Endothelial cell of umbilical vein (primary cell): Measurements from ENCODE around the gene ACAP2. TPM values are rescaled to one million over a fixed set of nuclear protein-coding genes. Genes with fewer than 3 reads are reported as not detected.

Experiments used
- Bru-seq: library from RNA; stranded (reverse); fragments of 400-500 nt; gene quantifications from one replicate; lab custom pipeline; 2021; lab: Mats Ljungman, UMichigan
- BruChase-seq, 2 experiments: library from RNA; stranded (reverse); fragments of 400-500 nt; gene quantifications; one replicate each; lab custom pipeline; 2021; lab: Mats Ljungman, UMichigan
- BruUV-seq: library from RNA; stranded (reverse); fragments of 400-500 nt; replicated peaks from 2 replicates; lab custom pipeline; 2021; lab: Mats Ljungman, UMichigan
- CTCF ChIA-PET: fragments of 300-600, 350-600 bp; sonication (Branson Sonifier 250); formaldehyde crosslinking; loops from one replicate; lab custom pipeline; 2021; ENCODE audit warnings: antibody characterized with exemption, inconsistent platforms; lab: Charles Lee
- POLR2A ChIA-PET: fragments of 300-600, 350-600 bp; sonication (Branson Sonifier 250); formaldehyde crosslinking; loops from one replicate; lab custom pipeline; 2021; ENCODE audit warnings: antibody characterized with exemption, inconsistent platforms; lab: Charles Lee
- DNase-seq: peaks from one replicate; pipeline ENCODE4 v3.0.0-alpha.2; 2011; ENCODE audit warnings: low read depth, low spot score
- FAIRE-seq: peaks from 2 replicates; lab custom pipeline; 2011; peaks lifted over from hg19 to GRCh38; lab: Jason Lieb, UNC
- H2AFZ ChIP-seq: 2 replicates; pipeline ENCODE4 v1.6.0; 2012; ENCODE audit warnings: low read depth, low read length, control low read depth, inconsistent platforms
- H3K27ac ChIP-seq: 2 replicates; pipeline ENCODE4 v1.5.1; 2011; ENCODE audit warnings: low read depth, mild to moderate bottlenecking, control low read depth, low read length, moderate library complexity; ENCODE audit not compliant: insufficient read depth
- H3K27me3 ChIP-seq, 2 experiments: 2 replicates each; pipeline versions ENCODE4 v1.6.0 to v1.6.1; 2011; ENCODE audit warnings: low read length in 2 of 2, mixed read lengths in 1 of 2; ENCODE audit not compliant: control insufficient read depth in 2 of 2, insufficient read depth in 2 of 2
- H3K36me3 ChIP-seq, 2 experiments: 2 replicates in 1 of 2; 3 replicates in 1 of 2; pipeline ENCODE4 v1.5.1; 2011; ENCODE audit warnings: low read length in 2 of 2, mild to moderate bottlenecking in 1 of 2, moderate library complexity in 1 of 2; ENCODE audit not compliant: control insufficient read depth in 2 of 2, insufficient read depth in 2 of 2; ENCODE audit errors: extremely low read depth in 1 of 2
- H3K4me1 ChIP-seq: 3 replicates; pipeline ENCODE4 v1.5.1; 2011; ENCODE audit warnings: mild to moderate bottlenecking, low read length; ENCODE audit not compliant: control insufficient read depth, insufficient read depth; ENCODE audit errors: extremely low read depth
- H3K4me2 ChIP-seq: 2 replicates; pipeline ENCODE4 v1.6.1; 2011; ENCODE audit warnings: low read length, control low read depth, mixed read lengths; ENCODE audit not compliant: insufficient read depth
- H3K4me3 ChIP-seq, 3 experiments: fragments of 200-600 bp in 1 of 3; sonication (generic), shearing (Covaris generic) in 1 of 3; replicated peaks in 1 of 3; 2 replicates each; pipeline ENCODE4 v1.5.1; 2011 to 2016; ENCODE audit warnings: control low read depth in 3 of 3, low read length in 3 of 3, mild to moderate bottlenecking in 2 of 3, inconsistent platforms in 1 of 3, low read depth in 1 of 3, moderate library complexity in 1 of 3; ENCODE audit not compliant: insufficient read depth in 1 of 3
- H3K79me2 ChIP-seq: 2 replicates; pipeline ENCODE4 v1.6.0; 2012; ENCODE audit warnings: low read length, inconsistent platforms; ENCODE audit not compliant: control insufficient read depth, insufficient read depth
- H3K9ac ChIP-seq: replicated peaks from 2 replicates; pipeline ENCODE3; 2011; ENCODE audit warnings: low read length, control low read depth; ENCODE audit not compliant: insufficient read depth; ENCODE audit errors: extremely low read depth
- H3K9me1 ChIP-seq: replicated peaks from 3 replicates; pipeline ENCODE4 v1.6.0; 2011; ENCODE audit warnings: mild to moderate bottlenecking, low read length; ENCODE audit not compliant: control insufficient read depth, insufficient read depth; ENCODE audit errors: extremely low read depth
- H3K9me3 ChIP-seq: replicated peaks from 2 replicates; pipeline ENCODE4 v1.5.1; 2012; ENCODE audit warnings: low read length, inconsistent platforms; ENCODE audit not compliant: control insufficient read depth, insufficient read depth
- H4K20me1 ChIP-seq: replicated peaks from 2 replicates; pipeline ENCODE3; 2011; ENCODE audit warnings: mild to moderate bottlenecking, low read length; ENCODE audit not compliant: control insufficient read depth, insufficient read depth; ENCODE audit errors: extremely low read depth
- FOS ChIP-seq: IDR thresholded peaks from 2 replicates; pipeline ENCODE4 v1.6.1; 2011; ENCODE audit warnings: mild to moderate bottlenecking, low read length, moderate library complexity, borderline replicate concordance; ENCODE audit not compliant: insufficient read depth
- POLR2A ChIP-seq: IDR thresholded peaks from 2 replicates; pipeline ENCODE4 v1.6.1; 2012; ENCODE audit warnings: low read depth, mild to moderate bottlenecking, control low read depth, low read length
- POLR2AphosphoS5 ChIP-seq: IDR thresholded peaks from 2 replicates; pipeline ENCODE4 v1.6.1; 2012; ENCODE audit warnings: low read depth, mild to moderate bottlenecking, control low read depth, low read length, moderate library complexity; ENCODE audit not compliant: insufficient read depth
- dilution Hi-C: fragments of 300-500 bp; cut with MboI; formaldehyde crosslinking; loops from one replicate; pipeline ENCODE4 v1.15.0; 2019; ENCODE audit warnings: low sequenced_read_pairs; ENCODE audit not compliant: extremely low pct_ligation_motif_present
- intact Hi-C: fragments of 100-400 bp; cut with micrococcal nuclease; formaldehyde crosslinking; loops from one replicate; pipeline ENCODE4 v1.10.0; 2022
- long read RNA-seq: library from polyadenylated mRNA; stranded (forward); transcript quantifications from one replicate; pipeline ENCODE4 v2.0.0, GENCODE V29; 2021
- polyA minus RNA-seq, 3 experiments: library from RNA; depleted of rRNA, polyadenylated mRNA; stranded (reverse); fragments of >200 nt; gene quantifications; 1 replicate in 1 of 3; 2 replicates in 2 of 3; pipeline ENCODE4 v1.2.3, GENCODE V29; 2011
- polyA plus RNA-seq, 4 experiments: library from polyadenylated mRNA; depleted of rRNA in 3 of 4; stranded (reverse) in 3 of 4; unstranded in 1 of 4; fragments of >200 nt; gene quantifications; 2 replicates each; pipeline versions ENCODE4 v1.2.1 to v1.2.3, GENCODE V29; 2011 to 2012; ENCODE audit warnings: missing spikeins in 1 of 4
- total RNA-seq: library from RNA; stranded (reverse); gene quantifications from 2 replicates; pipeline ENCODE4 v1.2.3, GENCODE V29; 2021
- TF ChIP-seq, protein P1 (sequence below): IDR thresholded peaks from 2 replicates; pipeline ENCODE4 v1.6.1; 2011; ENCODE audit not compliant: insufficient read depth, insufficient read length

The ACAP2 gene, protein sequence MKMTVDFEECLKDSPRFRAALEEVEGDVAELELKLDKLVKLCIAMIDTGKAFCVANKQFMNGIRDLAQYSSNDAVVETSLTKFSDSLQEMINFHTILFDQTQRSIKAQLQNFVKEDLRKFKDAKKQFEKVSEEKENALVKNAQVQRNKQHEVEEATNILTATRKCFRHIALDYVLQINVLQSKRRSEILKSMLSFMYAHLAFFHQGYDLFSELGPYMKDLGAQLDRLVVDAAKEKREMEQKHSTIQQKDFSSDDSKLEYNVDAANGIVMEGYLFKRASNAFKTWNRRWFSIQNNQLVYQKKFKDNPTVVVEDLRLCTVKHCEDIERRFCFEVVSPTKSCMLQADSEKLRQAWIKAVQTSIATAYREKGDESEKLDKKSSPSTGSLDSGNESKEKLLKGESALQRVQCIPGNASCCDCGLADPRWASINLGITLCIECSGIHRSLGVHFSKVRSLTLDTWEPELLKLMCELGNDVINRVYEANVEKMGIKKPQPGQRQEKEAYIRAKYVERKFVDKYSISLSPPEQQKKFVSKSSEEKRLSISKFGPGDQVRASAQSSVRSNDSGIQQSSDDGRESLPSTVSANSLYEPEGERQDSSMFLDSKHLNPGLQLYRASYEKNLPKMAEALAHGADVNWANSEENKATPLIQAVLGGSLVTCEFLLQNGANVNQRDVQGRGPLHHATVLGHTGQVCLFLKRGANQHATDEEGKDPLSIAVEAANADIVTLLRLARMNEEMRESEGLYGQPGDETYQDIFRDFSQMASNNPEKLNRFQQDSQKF
- 34.4 and 36.9 TPM in 2 replicates for total RNA-seq
- polyA plus RNA-seq, result 5.5 and 13.6 TPM in 2 replicates
- 6.5 and 7.3 TPM in 2 replicates for polyA plus RNA-seq (2011; cell fraction: cytosol; rRNA removed)
- polyA plus RNA-seq (2011; cell fraction: nucleus; rRNA removed), result 18.7 and 26.1 TPM in 2 replicates
- 13.8 and 15.3 TPM in 2 replicates for polyA plus RNA-seq (2012)
- 35.8 and 43.6 TPM in 2 replicates for polyA minus RNA-seq
- polyA minus RNA-seq (2011; cell fraction: cytosol; rRNA and poly(A)+ RNA removed), result 31.0 TPM
- polyA minus RNA-seq (2011; cell fraction: nucleus; rRNA and poly(A)+ RNA removed), result 55.7 and 70.0 TPM in 2 replicates
- percentile 84 among the genes with signal in this experiment for Bru-seq, nascent RNA
- BruChase-seq, experiment 1, labeled RNA remaining after a 6-hour chase, result percentile 82 among the genes with signal in this experiment
- percentile 81 among the genes with signal in this experiment for BruChase-seq, experiment 2, labeled RNA remaining after a 2-hour chase
- long read RNA-seq, full-length matches to known transcripts, result 3 of 18 reads
- long read RNA-seq, partial matches to known transcripts, result 3 of 18 reads
- long read RNA-seq, other reads (novel, unspliced or antisense), result 12 of 18 reads

- Histone ChIP-seq H3K79me2 (peaks cover 45% of the 10 kb centered on the region), H3K9ac (peak within 1 kb of the TSS; percentile 91), H4K20me1 (peaks cover 3% of the 10 kb centered on the region), H3K9me1 (no peaks in the 10 kb centered on the region), H3K27ac (peak within 1 kb of the TSS; percentile 63), H3K36me3 (no peaks in the 10 kb centered on the region), H3K4me3 (peak within 1 kb of the TSS; percentile 70 to 88 (median 81)), H3K4me1 (peaks cover 15% of the 10 kb centered on the region), H3K9me3 (no peaks in the 10 kb centered on the region), H3K27me3 (no peaks in the 10 kb centered on the region), H2AFZ (peak within 1 kb of the TSS; percentile 79), H3K4me2 (peak within 1 kb of the TSS; percentile 83)
- dilution Hi-C loops (no loop called here), intact Hi-C loops (loop anchor here (1.0 to 10.0 kb wide), 7 partner anchors 82 to 1300 kb away; partner anchors contain the start of genes LSG1, PPP1R2 and XXYLT1)
- POLR2A ChIA-PET, result interaction anchor here (0.6 to 1.5 kb wide), 4 partner anchors 52 to 1101 kb away, joined by 3 to 7 read pairs (median 4); partner anchors contain the start of genes PPP1R2 and XXYLT1
- FAIRE-seq (peak; percentile 96), DNase-seq (peak; percentile 100)
- CTCF ChIA-PET, result interaction anchor here (1.0 to 4.1 kb wide), 4 partner anchors 32 to 171 kb away, joined by 3 to 35 read pairs (median 4); partner anchors contain the start of gene XXYLT1
- no TSS peak for BruUV-seq
- TF ChIP-seq POLR2AphosphoS5 (peak; percentile 89), POLR2A (peak; percentile 93), FOS (no peak)
- TF ChIP-seq, protein P1, sequence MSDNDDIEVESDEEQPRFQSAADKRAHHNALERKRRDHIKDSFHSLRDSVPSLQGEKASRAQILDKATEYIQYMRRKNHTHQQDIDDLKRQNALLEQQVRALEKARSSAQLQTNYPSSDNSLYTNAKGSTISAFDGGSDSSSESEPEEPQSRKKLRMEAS, result peak; percentile 90
Measured at GRCh38 chr3:195442573-195443390, at the start of gene ACAP2. ACAP2 (minus strand) TSS chr3:195443020; CDS start chr3:195442847, 173 bp downstream.
